PFSK-1 (cell line): ENCODE data around the gene RBM38.

Source experiments
- FOXP2 ChIP-seq: optimal IDR thresholded peaks from 2 replicates; pipeline ENCODE3; 2011; ENCODE audit warnings: borderline replicate concordance, control low read depth, inconsistent platforms; ENCODE audit not compliant: insufficient read depth; ENCODE audit errors: extremely low read length, extremely low read depth
- POLR2AphosphoS5 ChIP-seq: IDR thresholded peaks from 2 replicates; pipeline ENCODE4 v1.6.1; 2012; ENCODE audit warnings: low read depth, mild to moderate bottlenecking, control low read depth, low read length, moderate library complexity
- REST ChIP-seq, 2 experiments: IDR thresholded peaks; 2 replicates each; pipeline versions ENCODE4 v1.6.1 to v1.8.0; 2011 to 2012; ENCODE audit warnings: low read depth in 2 of 2, low read length in 2 of 2, control low read depth in 1 of 2, inconsistent platforms in 1 of 2, mild to moderate bottlenecking in 1 of 2, moderate library complexity in 1 of 2; ENCODE audit not compliant: insufficient read depth in 1 of 2
- SIN3A ChIP-seq: IDR thresholded peaks from 2 replicates; pipeline ENCODE4 v1.6.1; 2012; ENCODE audit warnings: mild to moderate bottlenecking, low read length, moderate library complexity, borderline replicate concordance; ENCODE audit not compliant: insufficient read depth
- TAF1 ChIP-seq: IDR thresholded peaks from 2 replicates; pipeline ENCODE4 v1.6.1; 2012; ENCODE audit warnings: low read length, control low read depth, borderline replicate concordance; ENCODE audit not compliant: insufficient read depth

GRCh38 chr20:57383447-57384347, 7.5 kb upstream of the RBM38 start:
- TF ChIP-seq POLR2AphosphoS5: no peak
- no peak for TF ChIP-seq REST (IDR thresholded peaks at IDR 0.05; ENCODE audit: insufficient read depth in 1 of 2, low read depth in 2 of 2, low read length in 2 of 2)
- TF ChIP-seq SIN3A: no peak
- no peak for TF ChIP-seq TAF1
- TF ChIP-seq FOXP2: no peak
